ENCODE results near the gene NCAM1. TPM values are rescaled to one million over a fixed set of nuclear protein-coding genes. Genes with fewer than 3 reads are reported as not detected.

NCAM1 gene
- polyA plus RNA-seq, 2 of the 4 experiments (the other 2 are of a cell fraction): 0.01 to 0.12 TPM

- FAIRE-seq (no peak), ATAC-seq (no peak), DNase-seq (ENCODE audit: low read depth in 1 of 2, low spot score in 1 of 2) (no peak)
- no peak overlapping the region for H3K4me2 ChIP-seq
- WGBS (ENCODE audit: missing lambda C conversion rate): 48% methylated on average over 5 of the region's 5 CpGs
- TF ChIP-seq KDM1A (IDR thresholded peaks at IDR 0.05; ENCODE audit: low read depth) (no peak), HEYL (CRISPR knock-in tag; IDR thresholded peaks at IDR 0.05) (no peak), ESRRA (IDR thresholded peaks at IDR 0.05; ENCODE audit: borderline replicate concordance, low read length) (no peak), TP53 (CRISPR knock-in tag; IDR thresholded peaks at IDR 0.05) (no peak), ELK1 (IDR thresholded peaks at IDR 0.05; ENCODE audit: low read depth, low read length) (no peak), CHD4 (IDR thresholded peaks at IDR 0.05; ENCODE audit: borderline replicate concordance) (no peak), SMC3 (IDR thresholded peaks at IDR 0.05) (no peak), CHD2 (IDR thresholded peaks at IDR 0.05; ENCODE audit: low read length, partially characterized antibody) (no peak), FOXS1 (CRISPR knock-in tag; IDR thresholded peaks at IDR 0.05) (no peak), HOXB13 (CRISPR knock-in tag; IDR thresholded peaks at IDR 0.05; ENCODE audit: low read depth) (no peak), EHF (CRISPR knock-in tag; IDR thresholded peaks at IDR 0.05) (no peak), HOXB5 (CRISPR knock-in tag; IDR thresholded peaks at IDR 0.05) (no peak), KDM5A (IDR thresholded peaks at IDR 0.05) (no peak), EP300 (IDR thresholded peaks at IDR 0.05) (no peak), REST (IDR thresholded peaks at IDR 0.05) (no peak), JUN (IDR thresholded peaks at IDR 0.05) (no peak), HES2 (IDR thresholded peaks at IDR 0.05) (no peak), HMGXB4 (CRISPR knock-in tag; IDR thresholded peaks at IDR 0.05; ENCODE audit: borderline replicate concordance) (no peak), PHF8 (IDR thresholded peaks at IDR 0.05; ENCODE audit: borderline replicate concordance, low read depth) (no peak), RFX5 (IDR thresholded peaks at IDR 0.05) (no peak)
- H3K9me3 ChIP-seq: no peaks in the 10 kb centered on the region
- POLR2A ChIA-PET: no interaction called here
- no peak overlapping the region for H3K27ac ChIP-seq
- H3K4me1 ChIP-seq: no peaks in the 10 kb centered on the region
- no peak overlapping the region for H3K4me3 ChIP-seq
- CTCF ChIA-PET: no interaction called here
Measured at GRCh38 chr11:113177671-113178070, 216.5 kb downstream of the NCAM1 start.

- Histone ChIP-seq H3K9me3 (no peaks in the 10 kb centered on the region), H3K4me3 (no peak overlapping the region), H3K4me2 (no peak overlapping the region), H3K4me1 (no peaks in the 10 kb centered on the region), H3K27ac (no peak overlapping the region)
- POLR2A ChIA-PET: no interaction called here
- CTCF ChIA-PET: no interaction called here
- WGBS (ENCODE audit: missing lambda C conversion rate): 57% methylated on average over 10 of the region's 10 CpGs
- DNase-seq (ENCODE audit: low read depth in 1 of 2, low spot score in 1 of 2) (no peak), ATAC-seq (no peak), FAIRE-seq (no peak)
- TF ChIP-seq BHLHE40 (IDR thresholded peaks at IDR 0.05; ENCODE audit: low read depth, low read length): no peak
- no peak for TF ChIP-seq EHF (CRISPR knock-in tag; IDR thresholded peaks at IDR 0.05)
- no peak for TF ChIP-seq HOXB13 (CRISPR knock-in tag; IDR thresholded peaks at IDR 0.05; ENCODE audit: low read depth)
- no peak for TF ChIP-seq RAD21 (conservative IDR thresholded peaks at IDR 0.05 in 1 of 2, IDR thresholded peaks at IDR 0.05 in 1 of 2)
- no peak for TF ChIP-seq JUNB (IDR thresholded peaks at IDR 0.05)
- TF ChIP-seq ZFP36 (IDR thresholded peaks at IDR 0.05; ENCODE audit: borderline replicate concordance, partially characterized antibody): no peak
- TF ChIP-seq ESRRA (IDR thresholded peaks at IDR 0.05; ENCODE audit: borderline replicate concordance, low read length): no peak
- TF ChIP-seq CBX2 (IDR thresholded peaks at IDR 0.05; ENCODE audit: borderline replicate concordance, low read depth): no peak
- no peak for TF ChIP-seq EP300 (IDR thresholded peaks at IDR 0.05)
- no peak for TF ChIP-seq FOXS1 (CRISPR knock-in tag; IDR thresholded peaks at IDR 0.05)
- TF ChIP-seq CTCF (IDR thresholded peaks at IDR 0.05): no peak
- no peak for TF ChIP-seq CHD4 (IDR thresholded peaks at IDR 0.05; ENCODE audit: borderline replicate concordance)
- no peak for TF ChIP-seq KDM5A (IDR thresholded peaks at IDR 0.05)
- no peak for TF ChIP-seq SMC3 (IDR thresholded peaks at IDR 0.05)
- TF ChIP-seq JUN (IDR thresholded peaks at IDR 0.05): no peak
Measured at GRCh38 chr11:113178381-113179070, 217.3 kb downstream of the NCAM1 start.

All from A549 (cell line).